ENCODE measurements around the gene NEK1. TPM values are rescaled to one million over a fixed set of nuclear protein-coding genes. Genes with fewer than 3 reads are reported as not detected.

Gene NEK1
- polyA plus RNA-seq, 1 of the 3 experiments (the other 2 are of a cell fraction) = 2.0 TPM

GRCh38 chr4:169618986-169619385 lies 6.6 kb upstream of the NEK1 start (continued):
- TF ChIP-seq NFIC (IDR thresholded peaks at IDR 0.05; ENCODE audit: borderline replicate concordance) (no peak), FOXJ3 (CRISPR knock-in tag; IDR thresholded peaks at IDR 0.05) (no peak), RXRA (IDR thresholded peaks at IDR 0.05; ENCODE audit: borderline replicate concordance, low read depth) (no peak)

- H3K4me1 ChIP-seq (ENCODE audit: control insufficient read depth in 1 of 2, insufficient read depth in 2 of 2, low read depth in 1 of 2, low read length in 1 of 2) = peaks cover 3 to 7% of the 10 kb centered on the region in 2 experiments; a peak in 2 of 4 replicates
- H3K27ac ChIP-seq (ENCODE audit: low read depth in 2 of 2, low read length in 1 of 2) = no peak overlapping the region; a peak in 1 of 4 replicates
- no peaks in the 10 kb centered on the region for H3K36me3 ChIP-seq (replicated peaks in 1 of 2; ENCODE audit: control insufficient read depth in 1 of 2, insufficient read depth in 2 of 2, low read length in 1 of 2)
- no peak overlapping the region for H3K4me2 ChIP-seq
- no peak overlapping the region for H2AFZ ChIP-seq (ENCODE audit: low read depth)
- no peaks in the 10 kb centered on the region for H3K27me3 ChIP-seq (ENCODE audit: insufficient read depth)
- ChIA-PET POLR2A (no interaction called here), CTCF (interaction anchor here (0.7 to 1.7 kb wide), 4 partner anchors 56 to 460 kb away, joined by 3 read pairs; no protein-coding TSS in a partner anchor)
- H3K9ac ChIP-seq = no peak overlapping the region
- TF ChIP-seq TAF1 (IDR thresholded peaks at IDR 0.05; ENCODE audit: borderline replicate concordance, low read depth, low read length) = no peak
- no peak for TF ChIP-seq MXI1 (IDR thresholded peaks at IDR 0.05; ENCODE audit: low read depth, low read length)
- no peak for TF ChIP-seq NFIC (IDR thresholded peaks at IDR 0.05; ENCODE audit: borderline replicate concordance)
- no peak for TF ChIP-seq ZBTB33 (IDR thresholded peaks at IDR 0.05; ENCODE audit: borderline replicate concordance, low read depth)
- no peak for TF ChIP-seq POLR2AphosphoS5 (IDR thresholded peaks at IDR 0.05; ENCODE audit: low read depth, low read length)
- H3K79me2 ChIP-seq (ENCODE audit: insufficient read depth) = peaks cover 29% of the 10 kb centered on the region
- no peaks in the 10 kb centered on the region for H4K20me1 ChIP-seq (ENCODE audit: insufficient read depth)
- peaks cover 11% of the 10 kb centered on the region for H3F3A ChIP-seq (replicated peaks; ENCODE audit: insufficient read depth)
- H3K4me3 ChIP-seq (ENCODE audit: low read depth in 2 of 2, low read length in 1 of 2) = no peak overlapping the region
- H3K9me3 ChIP-seq = no peaks in the 10 kb centered on the region
- H3K9me2 ChIP-seq = no peaks in the 10 kb centered on the region
- WGBS (ENCODE audit: low lambda C conversion rate) = 49% methylated on average over 3 of the region's 3 CpGs
- no peak for DNase-seq
These were observed 5.9 kb upstream of the NEK1 start for GRCh38 chr4:169618286-169618685.

DNA sequence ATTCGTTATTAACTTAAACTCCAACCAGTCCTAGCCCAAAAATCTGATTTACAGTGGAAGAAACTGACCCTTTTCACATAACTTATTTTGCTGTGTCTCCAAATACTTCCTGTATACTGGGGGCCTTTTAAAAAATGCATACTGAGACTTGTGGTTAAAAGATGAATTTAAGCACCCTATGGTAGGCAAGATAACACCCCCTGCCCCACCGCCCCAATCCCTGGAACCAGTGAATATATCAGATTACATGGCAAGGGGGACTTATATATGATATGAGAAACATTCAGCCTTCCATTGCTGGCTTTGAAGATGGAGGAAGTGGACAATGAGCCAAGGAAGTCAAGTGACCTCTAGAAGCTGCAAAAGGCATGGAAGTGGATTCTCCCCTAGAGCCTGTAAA lies 4.9 kb upstream of the NEK1 start:
- Histone ChIP-seq H3K27me3 (ENCODE audit: insufficient read depth) (no peaks in the 10 kb centered on the region), H3F3A (replicated peaks; ENCODE audit: insufficient read depth) (peaks cover 18% of the 10 kb centered on the region), H3K9ac (no peak overlapping the region), H3K9me3 (no peaks in the 10 kb centered on the region), H3K27ac (ENCODE audit: low read depth in 2 of 2, low read length in 1 of 2) (no peak overlapping the region), H2AFZ (ENCODE audit: low read depth) (no peak overlapping the region), H3K4me1 (ENCODE audit: control insufficient read depth in 1 of 2, insufficient read depth in 2 of 2, low read depth in 1 of 2, low read length in 1 of 2) (peaks cover 2 to 3% of the 10 kb centered on the region in 2 experiments; a peak in 2 of 4 replicates), H3K9me2 (no peaks in the 10 kb centered on the region), H4K20me1 (ENCODE audit: insufficient read depth) (no peaks in the 10 kb centered on the region), H3K4me2 (no peak overlapping the region), H3K79me2 (ENCODE audit: insufficient read depth) (peaks cover 19% of the 10 kb centered on the region), H3K4me3 (ENCODE audit: low read depth in 2 of 2, low read length in 1 of 2) (no peak overlapping the region), H3K36me3 (replicated peaks in 1 of 2; ENCODE audit: control insufficient read depth in 1 of 2, insufficient read depth in 2 of 2, low read length in 1 of 2) (no peaks in the 10 kb centered on the region)
- no peak for TF ChIP-seq USF2 (IDR thresholded peaks at IDR 0.05; ENCODE audit: borderline replicate concordance, low read depth, low read length)
- TF ChIP-seq SIN3A (IDR thresholded peaks at IDR 0.05; ENCODE audit: borderline replicate concordance, low read depth, low read length) = no peak
- no peak for TF ChIP-seq MAX (IDR thresholded peaks at IDR 0.05; ENCODE audit: low read depth)
- TF ChIP-seq EZH2phosphoT487 (IDR thresholded peaks at IDR 0.05; ENCODE audit: borderline replicate concordance, low read depth) = no peak
- no peak for TF ChIP-seq MEF2A (IDR thresholded peaks at IDR 0.05; ENCODE audit: borderline replicate concordance, low read depth)
- TF ChIP-seq EP300 (IDR thresholded peaks at IDR 0.05; ENCODE audit: borderline replicate concordance in 1 of 2, low read depth in 1 of 2, low read length in 1 of 2) = no peak
- TF ChIP-seq, protein P1, sequence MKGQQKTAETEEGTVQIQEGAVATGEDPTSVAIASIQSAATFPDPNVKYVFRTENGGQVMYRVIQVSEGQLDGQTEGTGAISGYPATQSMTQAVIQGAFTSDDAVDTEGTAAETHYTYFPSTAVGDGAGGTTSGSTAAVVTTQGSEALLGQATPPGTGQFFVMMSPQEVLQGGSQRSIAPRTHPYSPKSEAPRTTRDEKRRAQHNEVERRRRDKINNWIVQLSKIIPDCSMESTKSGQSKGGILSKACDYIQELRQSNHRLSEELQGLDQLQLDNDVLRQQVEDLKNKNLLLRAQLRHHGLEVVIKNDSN (IDR thresholded peaks at IDR 0.05; ENCODE audit: borderline replicate concordance, low read depth) = no peak
- TF ChIP-seq ZBTB33 (IDR thresholded peaks at IDR 0.05; ENCODE audit: borderline replicate concordance, low read depth) = no peak
- TF ChIP-seq FOXM1 (IDR thresholded peaks at IDR 0.05; ENCODE audit: low read depth) = no peak
- no peak for TF ChIP-seq TEAD4 (IDR thresholded peaks at IDR 0.05; ENCODE audit: borderline replicate concordance, insufficient read depth)
- TF ChIP-seq JUND (IDR thresholded peaks at IDR 0.05) = no peak
- TF ChIP-seq, protein P2, sequence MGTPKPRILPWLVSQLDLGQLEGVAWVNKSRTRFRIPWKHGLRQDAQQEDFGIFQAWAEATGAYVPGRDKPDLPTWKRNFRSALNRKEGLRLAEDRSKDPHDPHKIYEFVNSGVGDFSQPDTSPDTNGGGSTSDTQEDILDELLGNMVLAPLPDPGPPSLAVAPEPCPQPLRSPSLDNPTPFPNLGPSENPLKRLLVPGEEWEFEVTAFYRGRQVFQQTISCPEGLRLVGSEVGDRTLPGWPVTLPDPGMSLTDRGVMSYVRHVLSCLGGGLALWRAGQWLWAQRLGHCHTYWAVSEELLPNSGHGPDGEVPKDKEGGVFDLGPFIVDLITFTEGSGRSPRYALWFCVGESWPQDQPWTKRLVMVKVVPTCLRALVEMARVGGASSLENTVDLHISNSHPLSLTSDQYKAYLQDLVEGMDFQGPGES (IDR thresholded peaks at IDR 0.05; ENCODE audit: low read depth, low read length) = no peak
- no peak for TF ChIP-seq GATA2 (CRISPR knock-in tag; IDR thresholded peaks at IDR 0.05)
- no peak for DNase-seq
- WGBS (ENCODE audit: low lambda C conversion rate) = 88% methylated on average over 2 of the region's 2 CpGs
- ChIA-PET CTCF (no interaction called here), POLR2A (no interaction called here)
